ENCODE measurements around the gene TAS1R1.

Gene TAS1R1

GRCh38 chr1:6510493-6510892, 44.6 kb upstream of the TAS1R1 start:
- H3K4me1 ChIP-seq (ENCODE audit: insufficient read depth, poor library complexity, severe bottlenecking): no peaks in the 10 kb centered on the region
- H3K36me3 ChIP-seq (ENCODE audit: low read depth): no peaks in the 10 kb centered on the region
- no peak for DNase-seq (ENCODE audit: low spot score)
- no peaks in the 10 kb centered on the region for H3K9me3 ChIP-seq (ENCODE audit: severe bottlenecking)
- H3K27me3 ChIP-seq (ENCODE audit: insufficient read depth, poor library complexity, severe bottlenecking): no peaks in the 10 kb centered on the region
- no peak overlapping the region for H3K4me3 ChIP-seq (ENCODE audit: severe bottlenecking)
- no peak overlapping the region for H3K27ac ChIP-seq (ENCODE audit: poor library complexity, severe bottlenecking)
- ATAC-seq (ENCODE audit: low read depth): no peak
- TF ChIP-seq CTCF (IDR thresholded peaks at IDR 0.05; ENCODE audit: poor library complexity, severe bottlenecking): no peak

DNA sequence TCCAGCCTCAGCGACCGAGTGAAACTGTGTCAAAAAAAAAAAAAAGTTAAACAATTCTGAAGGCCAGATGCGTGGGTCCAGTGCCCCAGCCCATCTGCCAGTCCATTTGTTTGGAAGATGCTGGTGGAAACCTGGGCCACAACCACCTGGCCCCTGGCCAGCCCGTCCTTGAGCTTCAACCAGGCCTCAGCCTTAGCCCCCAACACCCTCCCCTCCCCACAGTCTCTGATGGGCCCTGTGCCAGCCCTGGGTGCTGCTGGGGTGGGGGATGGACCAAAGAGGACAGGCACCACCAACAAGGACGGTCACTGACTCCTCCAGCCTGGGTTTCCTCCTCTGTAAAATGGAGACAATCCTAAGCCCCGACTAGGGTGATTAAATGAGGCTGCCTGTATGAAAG, 44.1 kb upstream of the TAS1R1 start:
- Histone ChIP-seq H3K36me3 (ENCODE audit: low read depth) (no peaks in the 10 kb centered on the region), H3K4me3 (ENCODE audit: severe bottlenecking) (no peak overlapping the region), H3K9me3 (ENCODE audit: severe bottlenecking) (no peaks in the 10 kb centered on the region), H3K27ac (ENCODE audit: poor library complexity, severe bottlenecking) (no peak overlapping the region), H3K4me1 (ENCODE audit: insufficient read depth, poor library complexity, severe bottlenecking) (no peaks in the 10 kb centered on the region), H3K27me3 (ENCODE audit: insufficient read depth, poor library complexity, severe bottlenecking) (no peaks in the 10 kb centered on the region)
- no peak for DNase-seq (ENCODE audit: low spot score)
- ATAC-seq (ENCODE audit: low read depth): no peak
- TF ChIP-seq CTCF (IDR thresholded peaks at IDR 0.05; ENCODE audit: poor library complexity, severe bottlenecking): no peak

- no peaks in the 10 kb centered on the region for H3K27me3 ChIP-seq (ENCODE audit: insufficient read depth, poor library complexity, severe bottlenecking)
- H3K4me3 ChIP-seq (ENCODE audit: severe bottlenecking): no peak overlapping the region
- H3K4me1 ChIP-seq (ENCODE audit: insufficient read depth, poor library complexity, severe bottlenecking): no peaks in the 10 kb centered on the region
- H3K27ac ChIP-seq (ENCODE audit: poor library complexity, severe bottlenecking): no peak overlapping the region
- DNase-seq (ENCODE audit: low spot score) (no peak), ATAC-seq (ENCODE audit: low read depth) (no peak)
- H3K9me3 ChIP-seq (ENCODE audit: severe bottlenecking): no peaks in the 10 kb centered on the region
- no peaks in the 10 kb centered on the region for H3K36me3 ChIP-seq (ENCODE audit: low read depth)
- TF ChIP-seq CTCF (IDR thresholded peaks at IDR 0.05; ENCODE audit: poor library complexity, severe bottlenecking): no peak
Measured at GRCh38 chr1:6511561-6512244, 43.4 kb upstream of the TAS1R1 start.

- Histone ChIP-seq H3K9me3 (ENCODE audit: severe bottlenecking) (no peaks in the 10 kb centered on the region), H3K4me1 (ENCODE audit: insufficient read depth, poor library complexity, severe bottlenecking) (no peaks in the 10 kb centered on the region), H3K27ac (ENCODE audit: poor library complexity, severe bottlenecking) (no peak overlapping the region), H3K27me3 (ENCODE audit: insufficient read depth, poor library complexity, severe bottlenecking) (no peaks in the 10 kb centered on the region), H3K4me3 (ENCODE audit: severe bottlenecking) (no peak overlapping the region), H3K36me3 (ENCODE audit: low read depth) (no peaks in the 10 kb centered on the region)
- no peak for ATAC-seq (ENCODE audit: low read depth)
- no peak for TF ChIP-seq CTCF (IDR thresholded peaks at IDR 0.05; ENCODE audit: poor library complexity, severe bottlenecking)
- DNase-seq (ENCODE audit: low spot score): no peak
Measured at GRCh38 chr1:6512245-6512907, 42.7 kb upstream of the TAS1R1 start.

DNA sequence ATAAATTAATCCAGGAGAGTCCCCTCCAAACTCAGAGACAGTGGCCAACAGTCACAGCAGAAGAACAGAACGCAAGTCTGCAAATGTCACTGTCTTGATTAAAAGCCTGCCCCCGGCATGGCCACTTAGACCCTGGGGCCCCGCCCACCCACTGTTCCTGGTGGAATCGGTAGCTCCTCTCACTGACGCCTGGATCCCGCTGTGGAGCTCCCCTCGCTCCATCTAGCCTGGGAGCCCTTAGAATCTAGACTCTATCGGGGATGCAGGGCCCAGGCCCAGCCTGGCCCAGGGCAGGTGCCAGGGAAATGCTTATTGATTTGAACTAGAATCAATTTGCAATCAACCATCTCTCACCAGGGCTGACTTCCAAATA, 42.2 kb upstream of the TAS1R1 start:
- no peak overlapping the region for H3K27ac ChIP-seq (ENCODE audit: poor library complexity, severe bottlenecking)
- no peak for TF ChIP-seq CTCF (IDR thresholded peaks at IDR 0.05; ENCODE audit: poor library complexity, severe bottlenecking)
- H3K36me3 ChIP-seq (ENCODE audit: low read depth): no peaks in the 10 kb centered on the region
- no peak overlapping the region for H3K4me3 ChIP-seq (ENCODE audit: severe bottlenecking)
- H3K27me3 ChIP-seq (ENCODE audit: insufficient read depth, poor library complexity, severe bottlenecking): no peaks in the 10 kb centered on the region
- no peaks in the 10 kb centered on the region for H3K9me3 ChIP-seq (ENCODE audit: severe bottlenecking)
- DNase-seq (ENCODE audit: low spot score) (no peak), ATAC-seq (ENCODE audit: low read depth) (no peak)
- H3K4me1 ChIP-seq (ENCODE audit: insufficient read depth, poor library complexity, severe bottlenecking): no peaks in the 10 kb centered on the region

Data from RWPE2 (cell line).